Stimulated activated CD4-positive, alpha-beta T cell treated with anti-CD3 and anti-CD28 coated beads, TNF-alpha, amount 100 ng/mL, for 1 hour (primary cell): ENCODE results near the gene COX18.

ENCODE experiments used
- DNase-seq, 3 donors: peaks; one replicate each; pipeline ENCODE4 v3.0.0-alpha.2; 2020; ENCODE audit warnings: low read depth in 3 of 3, low spot score in 1 of 3

COX18 gene

DNA sequence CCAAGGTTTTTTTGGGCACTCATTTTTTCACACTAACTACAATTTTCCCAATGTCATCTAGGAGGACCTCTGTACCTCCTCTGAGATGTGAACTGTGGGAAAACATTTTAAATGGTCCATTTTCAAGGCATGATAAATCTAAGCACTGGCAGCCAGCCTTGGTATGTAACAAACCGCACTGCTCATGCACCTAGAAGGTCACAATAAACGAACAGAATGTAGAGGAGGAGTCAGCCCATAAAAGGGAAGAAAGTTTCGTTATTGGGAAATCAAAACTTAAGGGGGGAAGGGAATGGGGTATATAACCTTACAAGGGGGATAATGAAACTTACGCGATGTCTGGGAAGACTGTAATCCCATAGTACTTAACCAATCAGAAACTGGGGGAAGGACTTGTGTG, 16.4 kb downstream of the COX18 start:
- no peak for DNase-seq

DNA sequence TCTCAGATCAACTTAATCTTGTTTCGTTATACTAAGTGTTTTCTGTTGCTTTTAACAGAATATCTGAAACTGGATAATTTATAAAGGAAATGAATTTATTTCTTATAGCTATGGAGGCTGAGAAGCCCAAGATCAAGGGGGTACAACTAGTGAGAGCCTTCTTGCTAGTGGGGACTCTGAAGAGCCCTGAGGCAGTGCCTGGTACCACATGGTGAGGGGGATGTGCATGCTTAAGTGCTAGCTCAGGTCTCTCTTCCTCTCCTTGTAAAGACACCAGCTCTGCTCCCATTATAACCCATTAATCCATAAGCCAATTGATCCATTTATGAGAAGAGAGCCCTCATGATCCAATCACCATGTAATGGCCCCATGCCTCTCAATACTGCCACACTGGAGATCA, 17.9 kb downstream of the COX18 start:
- no peak for DNase-seq

DNA sequence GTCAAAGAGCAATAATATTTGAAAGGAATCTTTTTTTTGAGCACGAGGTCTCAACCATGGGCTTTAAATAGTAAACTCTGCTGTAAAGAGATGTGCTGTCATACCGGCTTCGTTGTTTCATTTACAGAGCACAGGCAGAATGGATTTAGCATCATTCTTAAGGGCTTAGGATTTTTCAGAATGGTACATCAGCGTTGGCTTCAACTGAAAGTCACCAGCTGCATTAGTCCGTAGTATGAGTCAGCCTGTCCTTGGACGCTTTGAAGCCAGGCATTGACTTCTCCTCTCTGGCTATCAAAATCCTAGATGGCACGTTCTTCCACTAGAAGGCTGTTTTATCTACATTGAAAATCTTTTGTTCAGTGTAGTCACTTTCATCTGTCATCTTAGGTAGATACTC, 23.6 kb downstream of the COX18 start:
- DNase-seq = no peak

DNA sequence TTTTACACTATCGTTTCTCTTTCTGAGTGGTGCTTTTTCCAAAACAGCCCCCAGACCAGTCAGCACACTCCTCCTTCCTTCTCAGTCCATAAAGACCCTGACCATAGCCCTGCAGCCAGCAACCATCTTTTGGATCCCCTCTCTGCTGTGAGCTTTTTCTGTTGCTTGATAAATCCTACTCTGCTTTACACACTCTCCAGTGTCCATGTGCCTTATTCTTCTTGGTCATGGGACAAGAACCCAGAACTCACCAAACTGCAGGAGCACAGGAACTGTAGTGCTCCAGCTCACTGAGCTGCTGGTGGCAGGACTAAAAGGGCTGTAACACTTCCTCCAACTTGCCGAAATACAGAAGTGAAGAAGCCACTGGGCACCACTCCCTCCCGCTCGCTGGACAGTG, 32.5 kb downstream of the COX18 start:
- no peak for DNase-seq

DNA sequence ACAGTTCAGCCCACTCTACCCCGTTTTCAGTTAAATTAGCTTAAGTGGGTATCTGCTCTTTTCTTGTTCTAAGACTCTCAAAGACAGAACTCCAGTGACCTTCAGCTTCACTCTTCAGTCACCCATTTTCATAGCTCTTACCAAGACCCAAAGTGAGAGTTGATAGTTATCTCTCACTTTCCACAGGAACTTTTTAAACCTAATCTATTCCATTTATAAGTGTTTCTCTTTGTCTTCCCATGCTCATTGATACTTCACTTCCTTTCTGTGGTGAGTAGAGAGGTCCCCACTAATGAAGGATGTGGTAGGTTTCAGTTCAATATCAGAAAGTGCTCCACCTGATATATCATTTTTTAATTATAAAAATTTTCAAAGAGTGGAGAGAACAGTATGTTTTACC, 33.4 kb downstream of the COX18 start:
- no peak for DNase-seq

DNA sequence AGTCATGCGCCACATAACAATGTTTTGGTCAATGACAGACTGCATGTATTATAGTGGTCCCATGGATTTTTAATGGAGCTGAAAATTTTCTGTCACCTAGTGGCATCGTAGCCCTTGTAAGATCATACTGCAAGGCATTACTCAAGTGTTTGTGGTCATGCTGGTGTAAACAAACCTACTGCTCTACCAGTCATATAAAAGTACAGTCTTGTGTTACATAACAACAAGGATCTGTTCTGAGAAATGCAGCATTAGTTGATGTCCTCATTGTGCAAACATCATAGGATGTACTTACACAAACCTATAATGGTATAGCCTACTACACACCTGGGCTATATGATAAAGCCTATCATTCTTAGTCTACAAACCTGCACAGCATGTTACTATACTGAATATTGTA, 34.6 kb downstream of the COX18 start:
- DNase-seq = no peak

DNA sequence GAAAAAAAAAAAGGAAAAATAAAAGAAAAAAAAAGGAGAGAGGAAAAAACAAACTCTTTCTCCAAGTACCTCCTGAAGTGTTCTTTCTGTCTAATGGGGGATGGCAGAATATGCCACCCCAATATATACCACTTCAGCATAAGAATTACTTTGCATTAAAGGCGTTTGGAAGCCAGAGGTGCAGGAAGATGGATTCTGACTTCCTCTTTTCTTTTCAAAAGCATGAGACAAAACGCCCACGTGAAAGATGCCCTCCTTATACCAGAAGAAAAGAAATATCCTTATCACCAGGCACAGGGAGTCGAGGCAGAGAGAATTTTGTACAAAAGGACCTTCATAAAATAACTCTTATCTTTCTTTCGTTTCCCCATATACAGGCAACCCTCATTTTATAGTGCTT, 40.9 kb downstream of the COX18 start:
- no peak for DNase-seq

DNA sequence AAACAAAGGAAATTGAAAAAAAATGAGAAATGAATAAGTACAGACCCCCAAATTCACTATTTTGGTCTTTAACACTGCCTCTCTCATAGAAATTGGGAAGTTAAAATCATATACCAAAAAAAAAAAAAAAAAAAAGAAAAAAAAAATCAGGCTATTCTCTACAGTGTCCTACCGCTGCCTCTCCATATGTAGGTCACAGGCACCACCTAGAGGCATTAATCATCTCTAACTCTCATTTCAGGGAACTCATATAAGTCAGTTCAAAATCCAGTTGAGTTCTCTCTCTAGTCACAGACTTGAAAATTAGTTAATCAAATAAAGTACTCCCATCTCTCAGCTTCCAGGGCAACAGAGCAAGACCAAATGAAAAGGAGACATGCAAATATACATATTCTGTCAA, 47.9 kb downstream of the COX18 start:
- DNase-seq = no peak

DNA sequence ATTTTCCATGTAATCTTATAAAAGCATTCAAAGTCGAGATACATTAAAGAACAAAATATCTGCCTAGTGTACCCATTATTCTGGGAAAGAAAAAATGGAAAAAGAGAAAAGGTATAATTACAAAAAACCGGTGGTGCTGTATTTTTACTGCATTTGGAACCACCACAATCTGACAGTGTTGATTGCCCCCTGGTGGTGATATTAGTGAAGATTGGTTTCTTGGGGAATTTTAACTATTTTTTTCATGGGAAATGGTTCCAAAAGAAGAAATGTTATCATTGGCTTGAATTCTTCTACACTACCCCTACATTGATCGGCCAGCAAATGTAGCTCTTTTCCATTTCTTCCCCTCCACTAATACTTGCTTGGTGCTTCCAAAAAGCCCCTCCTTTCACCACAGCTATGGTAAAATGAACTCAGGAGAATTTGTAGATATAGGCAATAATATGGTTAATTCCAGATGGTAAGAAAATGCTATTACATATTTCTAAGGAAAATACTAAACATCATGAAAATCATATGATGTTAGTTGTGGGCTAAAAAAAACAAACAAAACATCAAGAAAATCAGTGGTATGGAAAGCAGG, 50.0 kb downstream of the COX18 start:
- no peak for DNase-seq

DNA sequence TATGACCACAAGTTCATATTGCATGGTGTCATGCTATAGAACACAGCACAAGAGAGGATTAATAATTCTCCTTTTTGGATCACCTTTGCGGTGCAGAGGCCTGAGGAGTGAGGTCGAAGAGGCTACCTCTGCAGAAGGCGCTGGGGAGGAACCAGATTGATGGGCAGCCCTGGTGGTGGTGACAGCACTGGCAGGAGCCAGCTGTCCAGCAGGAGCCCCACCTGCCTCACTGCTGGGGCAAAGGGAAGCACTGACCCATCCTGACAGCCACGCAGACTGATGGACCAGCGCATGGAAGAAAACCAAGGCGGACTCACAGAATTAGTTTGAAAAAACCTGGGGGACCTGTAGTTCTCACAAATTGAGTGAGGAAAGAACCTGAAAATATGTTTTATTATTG, 50.9 kb downstream of the COX18 start:
- DNase-seq = no peak

DNA sequence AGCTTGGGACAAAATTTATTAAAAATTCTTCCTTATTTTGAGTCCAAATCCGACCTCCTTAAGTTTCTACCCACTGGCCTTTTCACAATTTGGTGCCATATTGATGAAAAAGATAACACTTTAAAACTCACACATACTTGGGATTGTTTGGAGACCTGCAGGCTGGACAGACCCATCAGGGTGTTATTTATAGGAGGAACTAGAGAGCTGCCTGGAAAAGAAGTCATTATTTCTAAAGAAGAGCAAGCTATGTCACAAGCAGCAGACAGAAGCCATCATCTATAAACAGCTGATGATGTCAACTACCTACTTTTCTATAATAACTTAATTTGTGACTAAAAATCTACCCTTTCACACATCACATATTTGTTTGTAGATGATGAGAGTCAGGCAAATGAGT, 56.2 kb downstream of the COX18 start:
- DNase-seq = no peak

DNA sequence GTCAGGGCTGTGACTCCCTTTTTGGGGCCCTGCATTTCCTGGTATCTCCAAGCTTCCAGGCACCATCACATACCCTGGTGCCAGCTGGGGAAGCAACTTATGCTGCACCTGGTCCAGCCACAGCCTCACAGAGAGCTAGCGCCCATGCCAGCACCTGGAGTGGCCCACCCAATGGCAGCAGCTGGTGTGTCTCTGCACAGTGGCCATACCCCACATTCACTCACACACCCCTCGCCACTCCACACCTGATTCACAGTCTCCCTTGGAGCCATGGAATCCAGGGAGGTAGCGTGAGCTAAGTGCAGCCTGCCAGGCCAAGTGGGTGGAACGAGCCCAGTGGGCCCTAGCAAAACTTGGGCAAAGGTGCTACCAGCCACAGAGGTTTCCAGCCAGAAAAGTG, 56.8 kb downstream of the COX18 start:
- no peak for DNase-seq

DNA sequence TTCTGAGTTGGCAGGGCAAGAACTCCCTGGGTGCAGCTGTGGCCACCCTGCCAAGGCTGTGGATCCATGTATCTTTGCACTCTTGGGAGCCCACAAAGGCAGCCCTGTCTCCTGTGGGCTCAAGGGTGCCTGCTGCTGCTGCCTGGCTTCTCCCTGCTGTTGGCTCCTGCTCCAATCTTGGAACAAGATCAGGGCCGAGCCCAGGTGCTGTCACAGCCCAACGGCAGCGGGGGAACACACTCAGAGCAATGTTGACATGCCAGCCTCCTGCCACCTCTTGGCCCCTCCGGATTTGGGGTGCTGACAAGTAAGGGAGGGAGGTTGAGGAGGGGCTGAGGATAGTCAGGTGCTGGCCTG, 57.9 kb downstream of the COX18 start:
- no peak for DNase-seq

DNA sequence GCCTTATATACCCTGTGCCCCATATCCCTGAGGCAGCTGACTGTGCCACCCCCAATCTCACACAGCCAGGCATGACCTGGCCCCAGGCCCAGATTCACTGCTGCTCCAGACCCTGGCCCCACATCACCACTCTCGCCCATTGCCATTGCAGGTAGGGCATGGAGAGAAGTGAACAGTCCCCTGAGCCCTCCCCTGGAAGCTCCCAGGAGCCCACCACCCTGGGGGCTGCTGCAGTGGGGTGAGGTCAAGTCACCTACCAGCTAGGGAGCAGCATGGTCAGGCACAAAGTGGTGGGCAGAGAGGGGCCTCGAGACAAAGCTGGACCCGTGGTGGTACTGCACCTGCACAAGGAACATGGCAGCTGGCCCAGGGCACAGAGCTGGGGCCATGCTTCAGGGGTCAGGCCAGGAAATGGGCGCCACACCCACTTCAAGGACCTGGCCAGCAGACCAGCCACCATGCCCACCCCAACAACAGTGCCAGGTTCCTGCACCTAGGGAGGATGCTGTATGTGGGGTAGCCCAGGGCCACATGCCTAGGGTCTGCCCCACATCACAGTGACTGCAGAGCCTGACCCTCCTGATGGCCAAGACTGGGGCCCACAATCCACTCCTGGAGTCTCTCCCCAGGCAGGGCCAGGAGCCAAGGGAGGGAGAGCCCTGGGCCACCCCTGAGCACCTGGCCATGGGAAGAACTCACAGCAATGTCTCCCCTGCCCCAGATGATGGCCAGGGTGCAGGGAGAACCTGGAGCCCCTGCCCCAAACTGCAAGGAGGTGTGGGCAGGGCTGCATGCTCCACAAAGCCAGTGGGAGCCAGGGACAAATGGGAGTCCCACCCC, 58.5 kb downstream of the COX18 start:
- DNase-seq = no peak

DNA sequence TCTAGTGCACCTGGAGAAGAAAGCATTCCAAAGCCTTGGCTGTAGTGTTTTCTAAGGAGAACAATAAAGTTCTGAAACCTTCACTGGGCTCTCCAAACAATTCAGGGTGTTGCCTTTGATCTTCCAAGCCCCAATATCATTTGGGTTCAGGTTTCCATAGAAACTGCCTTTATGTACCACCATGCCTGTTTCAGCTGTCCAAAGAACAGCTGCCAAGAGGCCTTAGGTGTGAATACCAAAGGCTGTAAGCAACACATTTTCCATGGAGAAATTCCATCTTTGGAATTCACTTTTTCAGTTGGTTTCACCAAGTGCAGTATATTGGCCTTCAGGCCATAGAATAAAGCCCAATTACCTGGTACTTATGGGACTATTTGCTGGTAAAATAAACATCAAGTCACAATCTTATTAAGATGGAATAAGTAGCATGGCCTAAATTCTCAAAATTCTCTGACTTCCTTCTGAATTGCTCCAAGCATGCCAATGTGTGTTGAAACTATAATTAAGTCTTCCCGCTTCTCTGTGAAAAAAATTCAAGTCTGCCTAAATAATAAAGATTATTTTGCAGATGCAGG, 61.9 kb downstream of the COX18 start:
- DNase-seq = no peak

DNA sequence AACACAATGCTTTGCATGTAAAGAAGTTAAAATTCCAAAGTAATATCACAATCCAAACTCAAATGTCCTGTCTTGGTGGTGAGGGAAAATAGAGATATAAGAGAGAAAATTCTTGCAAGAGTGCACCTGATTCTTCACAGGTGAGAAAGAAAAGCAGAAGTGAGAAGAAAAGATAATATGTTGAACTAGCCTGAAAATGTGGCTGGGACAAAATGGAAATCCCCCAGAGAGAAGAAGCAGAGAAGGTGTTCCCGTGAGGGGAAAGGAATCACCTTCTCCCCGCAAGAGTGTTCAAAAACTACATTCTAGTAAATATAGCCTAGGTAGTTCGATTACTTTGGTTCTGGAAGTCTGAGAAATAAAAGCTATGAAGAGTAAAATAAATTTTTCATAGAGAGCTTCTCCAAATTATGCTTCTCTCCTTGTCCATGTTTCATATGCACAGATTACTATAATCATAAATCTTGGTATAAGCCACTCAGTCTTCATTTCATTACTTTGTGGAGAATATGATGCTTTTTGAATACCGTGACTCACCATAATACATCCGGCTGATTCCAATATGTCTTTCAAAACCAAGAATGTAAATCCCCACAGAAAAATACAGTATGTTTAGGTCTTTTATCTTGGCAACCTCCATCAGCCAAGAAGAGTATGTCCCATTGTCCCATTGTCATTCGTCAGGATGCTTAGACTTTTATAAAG, 63.1 kb downstream of the COX18 start:
- DNase-seq = no peak

DNA sequence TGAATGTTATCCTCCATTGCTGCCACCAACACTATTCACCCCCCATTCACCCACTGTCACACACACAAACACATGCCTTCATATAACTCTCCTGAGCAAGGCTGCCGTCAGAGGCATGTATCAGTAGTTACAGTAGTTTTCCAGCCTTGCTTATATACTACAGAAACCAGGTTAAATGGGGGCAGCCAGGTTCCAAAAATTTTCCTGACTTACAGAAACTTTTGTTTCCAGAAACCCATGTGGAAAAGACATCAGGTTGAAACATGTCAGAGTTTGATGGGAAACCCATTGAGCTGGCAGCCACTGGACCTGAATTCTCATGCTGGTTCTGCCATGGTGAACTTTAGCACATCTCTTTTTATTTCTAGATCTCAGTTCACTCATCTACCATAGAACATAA, 64.0 kb downstream of the COX18 start:
- DNase-seq = no peak
